ENCODE measurements around the gene TADA2A.

The TADA2A gene

DNA sequence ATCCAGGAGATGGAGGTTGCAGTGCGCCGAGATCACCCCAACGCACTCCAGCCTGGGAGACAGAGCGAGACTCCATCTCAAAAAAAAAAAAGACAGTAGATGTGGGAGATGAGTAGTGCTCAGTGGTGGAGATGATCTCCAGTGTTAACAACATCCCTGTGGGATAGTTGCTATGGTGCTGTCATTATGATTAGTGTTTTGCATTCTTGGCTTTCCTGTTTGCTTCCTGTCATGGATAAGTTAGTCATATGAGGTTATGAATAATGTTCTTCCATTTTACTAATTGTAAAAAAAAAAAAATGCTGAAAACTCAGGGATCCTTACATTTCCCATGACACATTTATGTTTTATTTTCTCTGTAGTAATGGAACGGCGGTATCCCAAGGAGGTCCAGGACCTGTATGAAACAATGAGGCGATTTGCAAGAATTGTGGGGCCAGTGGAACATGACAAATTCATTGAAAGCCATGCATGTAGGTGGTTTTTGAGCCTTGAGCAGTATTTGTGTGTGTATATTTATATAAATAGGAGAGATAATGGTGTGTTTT is 58.5 kb downstream of the TADA2A start:
- no peak for DNase-seq

DNA sequence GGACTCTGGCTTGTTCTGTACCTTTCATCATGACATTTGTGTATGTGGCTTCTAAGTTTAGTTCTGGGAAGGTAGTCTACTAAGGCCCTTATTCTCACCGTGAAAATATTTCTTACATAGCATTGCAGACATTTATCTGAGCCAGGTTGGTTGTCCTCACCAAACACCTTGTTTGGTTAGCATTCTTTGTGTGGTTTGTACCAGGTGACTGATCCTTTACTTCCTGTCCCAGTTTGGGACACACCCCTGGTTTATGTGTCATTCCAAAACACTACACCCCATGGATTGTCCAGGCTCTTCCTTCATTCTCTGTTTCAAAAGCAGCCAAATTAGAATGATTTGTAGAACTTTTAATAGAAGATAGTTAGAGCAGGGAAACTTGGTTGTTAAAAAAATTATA is 59.8 kb downstream of the TADA2A start:
- no peak for DNase-seq

- DNase-seq = no peak
Measured at GRCh38 chr17:37470181-37470580, 63.5 kb downstream of the TADA2A start.

- no peak for DNase-seq
Measured at GRCh38 chr17:37475731-37476420, 69.2 kb downstream of the TADA2A start.

DNA sequence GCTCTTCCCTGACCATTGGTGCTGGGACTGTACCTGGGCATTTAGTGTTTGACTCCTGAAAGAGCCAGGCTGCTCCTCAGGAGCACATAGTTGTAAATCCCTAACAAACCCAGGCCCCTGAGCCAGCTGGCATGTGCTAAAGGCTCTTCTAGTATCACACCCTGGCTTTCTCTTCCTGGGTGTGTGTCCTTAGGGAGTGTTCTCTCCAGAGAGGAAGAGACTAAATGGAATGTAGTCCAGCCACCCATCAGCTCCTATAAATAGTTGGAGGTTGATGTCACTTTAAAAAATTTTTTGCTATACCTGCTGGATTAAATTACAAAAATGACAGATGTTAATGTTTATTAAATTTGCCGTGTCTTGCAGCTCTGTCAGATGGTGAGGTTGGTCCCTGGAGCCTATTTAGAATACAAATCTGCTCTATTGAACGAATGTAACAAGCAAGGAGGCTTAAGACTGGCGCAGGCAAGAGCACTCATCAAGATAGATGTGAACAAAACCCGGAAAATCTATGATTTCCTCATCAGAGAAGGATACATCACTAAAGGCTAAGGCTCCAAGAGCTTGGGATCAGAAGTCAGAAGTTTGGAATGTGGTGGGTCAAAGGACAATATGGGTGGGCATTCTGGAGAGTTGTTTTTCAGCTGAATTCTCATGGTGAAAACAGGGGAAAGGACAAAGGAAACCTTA is 69.9 kb downstream of the TADA2A start:
- DNase-seq = no peak

DNA sequence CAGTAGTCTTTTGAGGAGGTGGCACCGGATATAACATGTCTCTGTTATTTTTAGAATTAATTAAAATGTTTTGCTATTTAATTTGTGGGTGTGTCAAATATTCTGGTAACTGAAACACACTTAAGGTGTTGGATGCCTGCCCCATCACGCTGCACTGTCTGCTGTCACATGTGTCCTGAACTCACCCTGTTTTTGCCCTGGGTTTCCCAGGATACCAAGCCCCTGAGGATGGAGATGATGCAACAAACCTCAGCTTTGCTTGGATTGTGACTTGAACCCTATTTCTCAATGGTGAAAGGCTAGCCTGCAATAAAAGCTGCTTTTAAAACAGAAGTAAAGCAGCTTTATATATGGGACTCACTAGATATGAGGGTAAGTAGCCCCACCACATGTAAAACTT is 71.5 kb downstream of the TADA2A start:
- no peak for DNase-seq

DNA sequence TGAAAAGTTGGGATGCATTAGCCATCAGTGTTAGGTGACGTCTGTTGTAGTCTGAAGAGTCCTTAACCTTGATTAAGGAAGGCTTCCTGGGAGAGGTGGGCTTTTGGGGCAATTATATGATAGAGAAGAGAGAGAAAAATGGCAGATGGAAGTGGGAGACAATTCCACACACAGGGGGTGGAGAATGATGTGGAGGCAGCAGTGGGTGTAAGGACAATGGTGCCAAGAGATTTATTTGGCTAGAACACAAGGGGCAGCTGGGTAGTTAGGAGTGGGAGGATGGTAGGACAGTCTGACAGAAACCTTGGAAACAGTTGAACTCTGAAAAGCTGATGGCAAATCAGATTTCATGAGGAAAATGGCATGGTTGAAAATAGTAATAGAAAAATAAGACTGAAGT is 72.3 kb downstream of the TADA2A start:
- DNase-seq = no peak

DNA sequence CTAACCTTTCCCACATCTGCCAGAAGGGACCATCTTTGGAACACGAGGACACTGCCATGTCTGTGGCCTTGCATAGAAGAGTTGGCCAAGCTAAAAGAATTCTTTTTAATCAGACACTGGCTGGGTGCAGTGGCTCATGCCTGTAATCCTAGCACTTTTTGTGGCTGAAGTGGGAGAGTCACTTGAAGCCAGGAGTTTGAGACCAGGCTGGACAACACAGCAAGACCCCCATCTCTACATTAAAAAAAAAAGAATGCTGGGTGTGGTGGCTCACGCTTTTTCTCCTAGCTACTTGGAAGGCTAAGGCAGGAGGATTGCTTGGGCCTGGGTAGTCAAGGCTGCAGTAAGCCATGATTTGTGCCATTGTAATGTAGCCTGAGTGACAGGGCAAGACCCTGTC is 73.7 kb downstream of the TADA2A start:
- DNase-seq = no peak

DNA sequence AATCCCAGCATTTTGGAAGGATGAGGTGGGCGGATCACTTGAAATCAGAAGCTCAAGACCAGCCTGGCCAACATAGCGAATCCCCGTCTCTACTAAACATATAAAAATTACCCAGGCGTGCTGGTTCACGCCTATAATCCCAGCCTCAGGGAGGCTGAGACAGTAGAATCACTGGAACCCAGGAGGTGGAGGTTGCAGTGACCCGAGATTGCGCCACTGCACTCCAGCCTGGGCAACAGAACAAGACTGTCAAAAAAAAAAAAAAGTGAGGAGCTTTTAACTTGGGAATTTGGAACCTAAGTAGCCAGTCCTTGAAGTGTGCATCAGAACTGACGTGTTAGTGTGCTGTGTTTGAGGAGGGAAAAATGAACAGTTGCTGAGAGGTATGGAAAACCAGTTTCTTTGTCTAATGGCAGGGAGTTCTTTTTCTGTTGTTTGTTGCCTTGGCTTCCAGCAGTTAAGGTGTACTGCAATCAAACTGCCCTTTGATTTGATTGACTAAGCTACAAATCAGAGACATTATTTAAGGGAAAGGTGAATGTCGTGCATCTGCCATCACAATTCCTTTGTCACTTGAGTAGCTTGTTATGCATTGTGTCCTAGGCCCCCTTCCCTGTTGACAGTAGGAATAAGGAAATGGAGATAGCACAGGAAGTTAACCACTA is 74.4 kb downstream of the TADA2A start:
- DNase-seq = no peak

DNA sequence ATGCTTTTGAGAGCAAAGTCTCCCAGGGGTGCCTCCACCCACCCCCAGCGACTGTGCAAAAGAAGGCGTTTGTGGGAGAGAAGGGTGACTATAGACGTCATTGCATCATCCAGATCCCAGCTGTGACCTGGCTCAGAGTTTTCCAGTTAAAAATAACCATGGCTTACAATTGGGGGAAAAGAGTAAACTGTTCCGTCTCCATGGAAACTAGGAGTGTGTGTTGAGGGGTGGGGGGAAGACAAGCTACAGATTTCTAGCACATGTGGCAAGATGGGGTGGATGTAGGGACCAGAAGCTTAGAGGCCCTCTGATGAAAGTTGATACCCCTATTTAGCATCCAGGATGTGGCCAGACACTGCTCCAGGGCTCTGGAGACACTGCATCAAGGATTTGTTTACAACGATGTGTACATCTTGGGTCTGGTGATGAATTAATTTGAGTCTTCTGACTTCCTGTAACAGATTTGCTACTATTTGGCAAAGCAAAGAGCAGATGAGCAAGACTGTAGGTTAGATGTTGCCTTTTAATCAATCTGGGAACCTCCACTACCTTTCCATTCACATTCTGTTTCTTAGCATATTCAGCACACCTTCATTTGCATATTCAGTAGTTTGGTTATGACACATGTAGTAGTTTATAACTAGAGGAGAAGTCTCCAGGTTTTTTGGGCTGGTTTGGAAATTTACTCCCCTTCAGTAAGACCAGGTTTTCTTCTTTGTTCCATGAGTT is 76.8 kb downstream of the TADA2A start:
- no peak for DNase-seq

DNA sequence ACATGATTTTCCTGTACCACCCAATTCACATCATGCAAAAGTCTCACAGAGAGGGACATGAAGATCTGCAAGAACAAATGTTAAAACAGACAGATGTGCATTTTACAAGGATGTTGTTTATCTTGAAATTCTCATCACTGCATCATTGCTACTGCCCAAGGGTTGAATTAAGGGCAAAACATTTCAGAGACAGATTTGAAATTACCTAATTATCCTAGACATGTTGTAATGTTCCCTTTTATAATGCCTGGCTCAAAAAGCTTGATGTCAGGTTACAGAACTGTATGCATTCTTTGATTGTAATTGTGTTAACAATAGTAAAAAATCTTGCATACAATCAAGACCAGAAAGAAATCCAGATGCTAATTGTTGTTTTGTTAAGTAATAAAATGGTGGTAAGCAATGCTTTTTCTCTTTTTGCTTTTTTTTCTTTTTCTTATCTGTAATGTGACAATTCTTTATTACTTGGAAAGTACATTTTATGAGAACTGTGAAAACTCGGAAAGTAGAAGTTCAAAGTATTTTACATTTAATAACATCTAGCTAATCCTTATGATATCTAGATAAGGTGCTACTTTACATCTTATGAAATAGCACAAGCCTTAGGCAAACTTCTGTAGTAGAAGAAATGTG is 79.4 kb downstream of the TADA2A start:
- DNase-seq = no peak

DNA sequence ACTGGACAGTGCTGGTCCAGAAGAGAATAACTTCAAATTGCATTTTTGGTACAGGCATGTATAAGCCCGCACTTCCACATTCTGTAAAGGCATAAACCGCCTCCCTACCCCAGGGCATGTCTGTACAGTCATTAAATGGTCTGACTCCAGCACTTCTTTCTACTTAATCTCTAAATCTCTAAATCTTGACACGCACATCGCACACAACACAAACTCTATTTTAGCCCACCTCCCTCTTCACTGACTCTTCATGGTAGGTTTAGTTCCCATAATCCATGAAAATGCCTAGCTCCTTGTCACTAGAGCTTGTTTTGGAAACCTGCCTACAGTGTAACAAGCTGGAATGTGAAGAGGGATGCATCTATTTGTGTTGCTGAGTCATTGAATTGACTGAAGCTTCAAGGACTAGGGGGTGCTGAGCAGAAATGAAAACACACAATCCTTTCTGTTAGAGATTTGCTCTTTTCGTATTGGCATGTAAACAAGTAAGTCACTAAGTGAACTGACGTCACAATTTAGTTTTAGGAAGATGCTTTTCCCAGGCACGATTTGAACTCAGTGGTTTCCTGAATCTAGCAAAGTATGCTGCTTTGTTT is 81.4 kb downstream of the TADA2A start:
- DNase-seq = no peak

- DNase-seq = no peak
Measured at GRCh38 chr17:37488607-37489196, 82.0 kb downstream of the TADA2A start.

DNA sequence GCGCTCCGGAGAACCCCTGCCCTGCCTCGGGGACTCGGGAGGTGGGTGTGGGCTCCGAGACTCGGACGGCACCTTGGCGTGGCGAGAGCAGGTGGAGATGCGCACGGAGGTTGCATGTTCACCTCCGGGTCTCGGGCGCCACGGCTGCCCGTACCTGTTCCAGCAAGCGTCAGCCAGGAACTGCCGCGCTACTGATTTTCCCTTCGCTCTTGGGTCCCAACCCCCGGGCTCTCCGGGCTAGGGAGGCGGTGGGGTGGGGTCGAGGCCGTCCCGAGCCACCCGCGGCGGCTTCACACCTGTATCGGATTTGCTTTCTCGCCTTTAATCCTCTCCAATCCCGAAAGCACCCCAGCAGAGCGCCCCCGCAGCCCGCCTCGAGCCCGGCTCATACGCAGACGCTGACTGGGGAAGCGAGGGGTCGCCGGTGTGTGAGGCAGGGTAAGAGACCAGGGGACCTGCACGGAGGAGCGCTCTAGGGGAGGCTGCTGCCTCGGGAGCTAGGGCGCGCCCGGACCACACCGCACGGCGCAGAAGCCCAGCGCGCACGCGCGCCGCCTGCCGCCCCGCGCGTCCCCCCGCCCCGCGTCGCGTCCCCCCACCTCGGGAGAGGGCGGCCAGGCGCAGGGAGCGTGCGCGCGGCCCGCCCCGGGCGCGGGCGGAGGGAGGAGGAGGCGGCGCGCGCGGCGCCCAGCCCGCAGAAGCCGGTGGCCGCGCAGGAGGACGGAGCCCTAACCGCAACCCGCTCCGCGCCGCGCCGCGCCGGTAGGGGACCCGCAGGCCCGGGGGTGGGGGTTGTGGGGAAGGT is 82.7 kb downstream of the TADA2A start, which contains the start of gene DUSP14:
Gene DUSP14 (plus strand): TSS at position 695 of the 805 bp plus-strand sequence. CDS start 22,382 bp downstream, outside the sequence.
- peak; percentile 49 for DNase-seq

DNA sequence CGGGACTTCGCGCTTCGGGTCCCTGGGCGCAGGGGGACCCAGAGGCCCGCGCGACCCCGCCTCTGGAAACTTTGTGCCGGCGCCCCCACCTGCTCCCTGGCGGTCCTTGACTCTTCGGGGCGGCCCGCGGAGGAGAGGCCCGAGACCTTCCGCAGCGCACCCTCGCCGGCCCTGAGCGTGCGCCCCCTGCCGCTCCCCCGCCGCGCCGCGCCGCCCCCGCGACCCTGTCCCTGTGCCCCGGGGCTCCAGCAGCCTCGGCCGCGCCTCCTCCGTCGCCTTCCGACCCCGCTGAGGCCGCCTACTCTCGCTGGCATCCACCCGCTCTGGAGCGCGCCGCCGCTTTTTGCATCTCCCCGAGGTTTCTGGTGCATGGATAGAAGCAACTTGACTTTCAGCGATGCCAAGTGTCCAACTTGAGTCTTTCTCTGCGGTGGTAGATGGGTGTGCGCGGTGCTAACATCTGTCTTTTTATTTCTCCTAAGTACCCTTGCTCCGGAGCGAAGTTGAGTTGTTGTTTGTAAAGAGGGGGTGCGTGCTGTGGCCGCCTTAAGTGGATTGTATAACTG is 83.4 kb downstream of the TADA2A start:
- peak; percentile 26 for DNase-seq

- DNase-seq = no peak
Measured at GRCh38 chr17:37490638-37491614, 84.2 kb downstream of the TADA2A start.

DNA sequence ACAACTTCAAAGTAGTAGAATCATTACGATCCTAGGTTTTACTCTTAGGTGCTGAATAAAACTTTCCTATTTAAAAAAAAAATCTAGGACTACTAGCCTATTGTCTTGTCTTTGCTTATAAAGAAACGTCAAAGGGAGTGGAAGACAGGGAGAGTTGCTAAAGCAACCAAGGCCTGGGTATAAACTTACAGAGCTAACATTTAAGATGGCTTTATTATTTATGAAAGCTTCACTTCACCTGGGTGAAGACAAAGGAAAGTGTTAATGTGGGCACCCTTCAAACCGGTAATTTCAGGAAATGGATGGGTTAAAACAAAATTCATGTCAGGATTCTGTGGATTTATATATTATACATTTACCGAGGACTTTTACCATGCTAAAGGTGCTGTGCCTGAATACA is 85.5 kb downstream of the TADA2A start:
- DNase-seq = no peak

GRCh38 chr17:37493249-37494027 is 86.8 kb downstream of the TADA2A start:
- DNase-seq = no peak
